ENCODE measurements around the gene ELMO1. TPM values are rescaled to one million over a fixed set of nuclear protein-coding genes. Genes with fewer than 3 reads are reported as not detected.

ELMO1 gene
- total and polyA plus RNA-seq, 10 donors: 26.0 to 494 (median 201) TPM

- TF ChIP-seq POLR2AphosphoS5 (IDR thresholded peaks at IDR 0.05) (no peak), CTCF (IDR thresholded peaks at IDR 0.05 in 8 of 11, conservative IDR thresholded peaks at IDR 0.05 in 3 of 11) (peak in 10 of 11 experiments; percentile 27 to 64 (median 46)), POLR2A (IDR thresholded peaks at IDR 0.05) (no peak)
- no peak overlapping the region for H3K27ac ChIP-seq
- 36 to 47% (median 42%) methylated on average over 1 of the region's 1 CpG for WGBS, 5 donors
- no peaks in the 10 kb centered on the region for H3K27me3 ChIP-seq (replicated peaks in 1 of 7)
- peaks cover 0 to 22% (median 0%) of the 10 kb centered on the region in 6 donors for H3K4me1 ChIP-seq
- no peaks in the 10 kb centered on the region for H3K9me3 ChIP-seq
- intact Hi-C loops (cut with DNase I; ENCODE audit: low total_unique reads): no loop called here
- peaks cover 0 to 47% (median 4%) of the 10 kb centered on the region in 6 donors for H3K36me3 ChIP-seq
- no peak for DNase-seq
- no peak overlapping the region for H3K4me3 ChIP-seq
These were observed 213.7 kb downstream of the ELMO1 start for GRCh38 chr7:37234928-37235327.

- intact Hi-C loops (cut with DNase I; ENCODE audit: low total_unique reads): no loop called here
- H3K4me3 ChIP-seq: no peak overlapping the region
- no peak for TF ChIP-seq CTCF (IDR thresholded peaks at IDR 0.05 in 8 of 11, conservative IDR thresholded peaks at IDR 0.05 in 3 of 11)
- no peak for TF ChIP-seq POLR2AphosphoS5 (IDR thresholded peaks at IDR 0.05)
- no peak for TF ChIP-seq POLR2A (IDR thresholded peaks at IDR 0.05)
- H3K27me3 ChIP-seq (replicated peaks in 1 of 7): no peaks in the 10 kb centered on the region
- H3K36me3 ChIP-seq: peaks cover 0 to 43% (median 4%) of the 10 kb centered on the region in 6 donors
- no peaks in the 10 kb centered on the region for H3K9me3 ChIP-seq
- no peak for DNase-seq
- H3K4me1 ChIP-seq: peaks cover 0 to 24% (median 0%) of the 10 kb centered on the region in 6 donors
- no peak overlapping the region for H3K27ac ChIP-seq
- WGBS, 5 donors: 68 to 86% (median 80%) methylated on average over 3 of the region's 3 CpGs
These were observed 214.3 kb downstream of the ELMO1 start for GRCh38 chr7:37234334-37234733.

- no peak overlapping the region for H3K27ac ChIP-seq
- WGBS, 5 donors: 97 to 99% (median 98%) methylated on average over 6 of the region's 6 CpGs
- H3K4me3 ChIP-seq: no peak overlapping the region
- no peak for DNase-seq
- no peaks in the 10 kb centered on the region for H3K27me3 ChIP-seq (replicated peaks in 1 of 7)
- H3K36me3 ChIP-seq: peaks cover 0 to 50% (median 4%) of the 10 kb centered on the region in 6 donors
- no peak for TF ChIP-seq POLR2AphosphoS5 (IDR thresholded peaks at IDR 0.05)
- TF ChIP-seq POLR2A (IDR thresholded peaks at IDR 0.05): no peak
- TF ChIP-seq CTCF (IDR thresholded peaks at IDR 0.05 in 8 of 11, conservative IDR thresholded peaks at IDR 0.05 in 3 of 11): no peak
- H3K9me3 ChIP-seq: no peaks in the 10 kb centered on the region
- intact Hi-C loops (cut with DNase I; ENCODE audit: low total_unique reads): no loop called here
- peaks cover 0 to 24% (median 0%) of the 10 kb centered on the region in 6 donors for H3K4me1 ChIP-seq
These were observed 217.1 kb downstream of the ELMO1 start for GRCh38 chr7:37231613-37232012.

- no peak for DNase-seq
- intact Hi-C loops (cut with DNase I; ENCODE audit: low total_unique reads): no loop called here
- Histone ChIP-seq H3K27me3 (replicated peaks in 1 of 7) (no peaks in the 10 kb centered on the region), H3K4me1 (peaks cover 0 to 13% (median 0%) of the 10 kb centered on the region in 6 donors), H3K9me3 (no peaks in the 10 kb centered on the region), H3K4me3 (no peak overlapping the region), H3K27ac (no peak overlapping the region), H3K36me3 (peaks cover 0 to 60% (median 7%) of the 10 kb centered on the region in 6 donors)
- 61 to 88% (median 73%) methylated on average over 4 of the region's 4 CpGs for WGBS, 5 donors
- no peak for TF ChIP-seq CTCF (IDR thresholded peaks at IDR 0.05 in 8 of 11, conservative IDR thresholded peaks at IDR 0.05 in 3 of 11)
- TF ChIP-seq POLR2AphosphoS5 (IDR thresholded peaks at IDR 0.05): no peak
- TF ChIP-seq POLR2A (IDR thresholded peaks at IDR 0.05): no peak
These were observed 218.4 kb downstream of the ELMO1 start for GRCh38 chr7:37230221-37230620.

Measured in spleen (tissue), 11 donors.